K562 (cell line): ENCODE data around the gene POP5. TPM values are rescaled to one million over a fixed set of nuclear protein-coding genes. Genes with fewer than 3 reads are reported as not detected.

Source experiments
- ARID4B ChIP-seq: sonication (generic); formaldehyde crosslinking; IDR thresholded peaks from 2 replicates; pipeline ENCODE4 v1.8.0; 2022; ENCODE audit warnings: mild to moderate bottlenecking, missing genetic modification reagents
- CBFB ChIP-seq: sonication (generic); formaldehyde crosslinking; IDR thresholded peaks from 2 replicates; pipeline ENCODE4 v1.4.0; 2020; ENCODE audit warnings: mild to moderate bottlenecking, missing genetic modification reagents
- ELF2 ChIP-seq: fragments of 250-450 bp; sonication (Bioruptor Pico); IDR thresholded peaks from 2 replicates; pipeline ENCODE4 v1.5.0; 2021; ENCODE audit warnings: mild to moderate bottlenecking
- ERF ChIP-seq: fragments of 450-650 bp; formaldehyde crosslinking; IDR thresholded peaks from 2 replicates; pipeline ENCODE4 v1.4.0; 2020; ENCODE audit warnings: mild to moderate bottlenecking, mixed read lengths
- ESRRA ChIP-seq: fragments of 450-650 bp; IDR thresholded peaks from 2 replicates; pipeline ENCODE4 v1.6.1; 2014; ENCODE audit warnings: low read depth, mild to moderate bottlenecking, moderate library complexity, borderline replicate concordance
- MYC ChIP-seq, 2 experiments: fragments of 250-450 bp in 1 of 2; sonication (Bioruptor Pico) in 1 of 2; IDR thresholded peaks; 2 replicates each; pipeline versions ENCODE4 v1.5.1 to v1.6.1; 2012 to 2021; ENCODE audit warnings: low read depth in 2 of 2, borderline replicate concordance in 1 of 2, improper control_type of control experiment in 1 of 2, low read length in 1 of 2, mild to moderate bottlenecking in 1 of 2, moderate library complexity in 1 of 2
- PML ChIP-seq: IDR thresholded peaks from 2 replicates; pipeline ENCODE4 v1.6.1; 2012; ENCODE audit warnings: low read length, inconsistent platforms
- POU5F1 ChIP-seq: fragments of 150-350 bp; IDR thresholded peaks from 2 replicates; pipeline ENCODE4 v1.6.1; 2014; ENCODE audit warnings: borderline replicate concordance, low read length, low read depth, mild to moderate bottlenecking; ENCODE audit not compliant: partially characterized antibody
- PRDM10 ChIP-seq: fragments of 450-650 bp; IDR thresholded peaks from 2 replicates; pipeline ENCODE4 v1.6.1; 2018; ENCODE audit not compliant: partially characterized antibody
- TBP ChIP-seq: optimal IDR thresholded peaks from 2 replicates; pipeline ENCODE3; 2011; ENCODE audit warnings: low read depth, low read length, improper control_type of control experiment
- ZNF277 ChIP-seq: fragments of 250-450 bp; sonication (Bioruptor Pico); IDR thresholded peaks from 2 replicates; pipeline ENCODE4 v1.8.0; 2022; ENCODE audit warnings: inconsistent platforms, mild to moderate bottlenecking, moderate library complexity, borderline replicate concordance
- ZNF586 ChIP-seq: fragments of 450-650 bp; formaldehyde crosslinking; conservative IDR thresholded peaks from 2 replicates; pipeline ENCODE4 v1.4.0; 2020; ENCODE audit warnings: mild to moderate bottlenecking, moderate library complexity
- polyA plus RNA-seq, 8 experiments: library from polyadenylated mRNA; depleted of rRNA in 4 of 8; stranded (reverse) in 5 of 8; unstranded in 3 of 8; fragments of >200 nt; fragmentation: Nextera tagmentation in 2 of 8; fragmentation: Illumina TruSeq in 1 of 8; extraction: Ambion mirVana in 2 of 8; extraction: Trizol in 1 of 8; gene quantifications; 2 replicates each; pipeline versions ENCODE4 v1.2.1 to v1.2.3, GENCODE V29; 2011 to 2014; ENCODE audit warnings: inconsistent platforms in 1 of 8, missing spikeins in 1 of 8
- total RNA-seq, 7 experiments: library from RNA; depleted of rRNA in 6 of 7; stranded (reverse); fragments of >200 nt in 6 of 7; fragmentation: Illumina TruSeq in 2 of 7; extraction: Trizol in 2 of 7; gene quantifications; 2 replicates each; pipeline versions ENCODE4 v1.2.1 to v1.2.3, GENCODE V29; 2011 to 2021; ENCODE audit warnings: low replicate concordance in 1 of 7

Gene POP5
- total and polyA plus RNA-seq, 9 of the 15 experiments (the other 6 are each of a cell fraction or from before 2014, with no cell fraction given), result 57.5 to 253 (median 73.8) TPM

DNA sequence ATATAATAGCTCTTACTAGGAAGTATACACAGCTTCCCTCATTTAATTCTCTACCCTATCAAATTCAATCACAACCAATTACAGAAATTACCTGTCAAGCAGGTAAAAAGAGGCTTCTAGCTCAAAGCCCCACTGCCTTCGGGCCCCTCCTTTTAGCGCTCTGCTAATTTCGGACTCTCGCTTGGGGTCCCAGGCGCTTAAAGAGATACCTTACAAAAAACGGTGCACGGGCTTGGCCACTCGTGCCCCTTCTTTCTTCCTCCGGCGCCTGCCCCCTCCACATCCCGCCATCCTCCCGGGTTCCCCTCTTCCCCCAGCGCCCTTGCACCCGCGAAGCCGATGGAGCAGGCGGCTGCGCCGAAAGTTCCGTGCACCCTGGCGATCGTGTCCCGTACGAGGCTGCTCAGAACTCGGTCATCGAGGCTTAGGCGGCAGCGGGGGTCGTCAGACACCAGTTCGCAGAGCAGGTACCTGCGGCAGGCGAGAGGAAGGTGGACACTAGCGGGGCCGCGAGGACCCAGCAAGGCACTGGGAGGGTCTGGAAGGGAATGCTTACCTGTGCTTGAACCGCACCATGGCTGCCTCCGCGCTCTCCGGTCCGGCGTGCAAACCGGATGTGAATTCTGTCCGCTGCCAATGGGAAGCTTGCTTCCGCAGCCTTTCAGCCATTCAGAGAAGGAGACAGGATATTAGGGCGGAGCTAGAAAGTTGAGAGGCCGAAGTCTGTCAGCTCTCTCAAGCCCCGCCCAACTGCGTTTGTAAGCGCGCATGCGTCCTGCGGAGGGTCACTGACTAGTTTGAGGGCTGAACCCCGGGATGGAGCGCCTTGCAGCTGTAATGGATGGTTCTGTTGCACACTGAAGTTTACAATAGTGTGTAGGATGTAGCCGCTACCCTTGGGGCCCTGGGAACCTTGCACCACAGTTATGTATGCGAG, at the start of gene POP5 (continued):
- peak; percentile 86; the same call in 1 of the 2 replicates for TF ChIP-seq ARID4B (CRISPR knock-in tag)
- TF ChIP-seq PML, result 0 out of 2 replicates have a peak, but pooled peaks have one; percentile 50
- peak; percentile 65 for TF ChIP-seq TBP
- peak; percentile 56 for TF ChIP-seq MYC (IDR thresholded peaks at IDR 0.05; ENCODE audit: low read depth, low read length)
- no peak for TF ChIP-seq MYC (CRISPR knock-in tag; IDR thresholded peaks at IDR 0.05; ENCODE audit: borderline replicate concordance, low read depth)
- TF ChIP-seq CBFB (CRISPR knock-in tag), result peak; percentile 84
- peak; percentile 61 for TF ChIP-seq ELF2
- TF ChIP-seq ERF, result no peak
- peak; percentile 19 for TF ChIP-seq PRDM10
- no peak for TF ChIP-seq ZNF586 (CRISPR knock-in tag)
- TF ChIP-seq POU5F1, result no peak
- TF ChIP-seq ESRRA, result 0 out of 2 replicates have a peak, but pooled peaks have one; percentile 38
- TF ChIP-seq ZNF277 (CRISPR knock-in tag), result no peak
